Nucleus accumbens (tissue), 56 donors: Measurements from ENCODE around the gene PLAU.
"Not testable (repeated sequence)": the region's sequence is repeated elsewhere in the genome, so short reads cannot be mapped to it uniquely, and the experiment has no call there.

Experiments
- DNase-seq, 56 donors: peaks; one replicate each; lab custom pipeline; 2025; lab: John Stamatoyannopoulos, UW

The PLAU gene

GRCh38 chr10:73917566-73918305 lies 6.8 kb downstream of the PLAU start:
- DNase-seq: no peak

GRCh38 chr10:73919481-73919880 lies 8.5 kb downstream of the PLAU start:
- DNase-seq: not testable (repeated sequence)

- peak in 1 of 56 donors; percentile 23 for DNase-seq
Measured at GRCh38 chr10:73920089-73920488, 9.2 kb downstream of the PLAU start.

- no peak for DNase-seq
Measured at GRCh38 chr10:73922007-73922863, 11.3 kb downstream of the PLAU start.

GRCh38 chr10:73922864-73923133 lies 11.9 kb downstream of the PLAU start:
- DNase-seq: no peak

- no peak for DNase-seq
Measured at GRCh38 chr10:73923935-73924598, 13.1 kb downstream of the PLAU start.

GRCh38 chr10:73924935-73925334 lies 14.0 kb downstream of the PLAU start:
- no peak for DNase-seq

- no peak for DNase-seq
Measured at GRCh38 chr10:73925539-73925938, 14.6 kb downstream of the PLAU start.

- no peak for DNase-seq
Measured at GRCh38 chr10:73926152-73926764, 15.3 kb downstream of the PLAU start.

GRCh38 chr10:73930630-73931327 lies 19.8 kb downstream of the PLAU start:
- not testable (repeated sequence) for DNase-seq

- peak in 1 of 56 donors; percentile 3 for DNase-seq
Measured at GRCh38 chr10:73931767-73932619, 21.1 kb downstream of the PLAU start.

GRCh38 chr10:73932620-73933112 lies 21.7 kb downstream of the PLAU start:
- DNase-seq: no peak

GRCh38 chr10:73934074-73934473 lies 23.1 kb downstream of the PLAU start:
- DNase-seq: no peak

GRCh38 chr10:73935895-73936294 lies 25.0 kb downstream of the PLAU start:
- DNase-seq: no peak

- DNase-seq: no peak
Measured at GRCh38 chr10:73937333-73938043, 26.6 kb downstream of the PLAU start.

GRCh38 chr10:73940634-73941221 lies 29.8 kb downstream of the PLAU start:
- DNase-seq: peak in 45 of 56 donors; percentile 2 to 81 (median 25)

GRCh38 chr10:73941300-73941699 lies 30.4 kb downstream of the PLAU start:
- no peak for DNase-seq
